Neural progenitor cell (in vitro differentiated cells): ENCODE measurements around the gene GPLD1.

Experiments
- CTCF ChIP-seq: fragments of 200-600 bp; sonication (generic); IDR thresholded peaks from 2 replicates; pipeline ENCODE4 v1.5.1; 2017; ENCODE audit warnings: antibody characterized with exemption, mild to moderate bottlenecking
- EZH2 ChIP-seq: fragments of 200-600 bp; sonication (generic); IDR thresholded peaks from 2 replicates; pipeline ENCODE4 v1.6.1; 2017; ENCODE audit warnings: antibody characterized with exemption, mild to moderate bottlenecking, moderate library complexity
- EZH2phosphoT487 ChIP-seq: fragments of 200-600 bp; sonication (generic); IDR thresholded peaks from 2 replicates; pipeline ENCODE4 v1.6.1; 2017; ENCODE audit warnings: antibody characterized with exemption

GRCh38 chr6:24441599-24441904 is 47.8 kb downstream of the GPLD1 start:
- TF ChIP-seq CTCF (no peak), EZH2 (no peak), EZH2phosphoT487 (no peak)
